HEK293 (cell line): ENCODE measurements around the gene PTPRR.

Experiments used
- BCL11B ChIP-seq: fragments of 450-650 bp; formaldehyde crosslinking; IDR thresholded peaks from 2 replicates; pipeline ENCODE4 v1.5.1; 2016; ENCODE audit warnings: low read depth, missing biosample characterization, missing genetic modification characterization
- CTCF ChIP-seq: fragments of 450-650 bp; formaldehyde crosslinking; IDR thresholded peaks from 2 replicates; pipeline ENCODE4 v1.5.1; 2016; ENCODE audit warnings: missing biosample characterization, missing genetic modification characterization
- FEZF1 ChIP-seq: fragments of 450-650 bp; formaldehyde crosslinking; IDR thresholded peaks from 2 replicates; pipeline ENCODE4 v1.5.1; 2016; ENCODE audit warnings: missing biosample characterization, missing genetic modification characterization
- HOXD13 ChIP-seq: sonication (generic); formaldehyde crosslinking; IDR thresholded peaks from 2 replicates; pipeline ENCODE4 v1.8.0; 2022; ENCODE audit warnings: missing genetic modification reagents, borderline replicate concordance
- PRDM1 ChIP-seq: fragments of 450-650 bp; formaldehyde crosslinking; IDR thresholded peaks from 2 replicates; pipeline ENCODE4; 2016; ENCODE audit warnings: missing biosample characterization, missing genetic modification characterization
- PRDM10 ChIP-seq: fragments of 450-650 bp; formaldehyde crosslinking; IDR thresholded peaks from 2 replicates; pipeline ENCODE4 v1.5.1; 2016; ENCODE audit warnings: missing biosample characterization, missing genetic modification characterization
- REST ChIP-seq: fragments of 450-650 bp; formaldehyde crosslinking; IDR thresholded peaks from 2 replicates; pipeline ENCODE4 v1.5.1; 2016; ENCODE audit warnings: missing biosample characterization, missing genetic modification characterization
- ZNF266 ChIP-seq: fragments of 450-650 bp; formaldehyde crosslinking; IDR thresholded peaks from 2 replicates; pipeline ENCODE4 v1.5.1; 2016; ENCODE audit warnings: missing biosample characterization, missing genetic modification characterization, low read depth
- ZNF302 ChIP-seq: fragments of 450-650 bp; formaldehyde crosslinking; IDR thresholded peaks from 2 replicates; pipeline ENCODE4 v1.5.1; 2016; ENCODE audit warnings: missing biosample characterization, missing genetic modification characterization, low read depth
- ZNF311 ChIP-seq: fragments of 450-650 bp; formaldehyde crosslinking; IDR thresholded peaks from 2 replicates; pipeline ENCODE4 v1.5.1; 2017; ENCODE audit warnings: missing biosample characterization, missing genetic modification characterization, borderline replicate concordance
- ZNF626 ChIP-seq: fragments of 450-650 bp; sonication (Bioruptor Pico); formaldehyde crosslinking; IDR thresholded peaks from 2 replicates; pipeline ENCODE4 v1.5.1; 2018; ENCODE audit warnings: missing biosample characterization, missing genetic modification characterization, inconsistent platforms
- ZNF664 ChIP-seq: fragments of 450-650 bp; formaldehyde crosslinking; IDR thresholded peaks from 2 replicates; pipeline ENCODE4 v1.5.1; 2016; ENCODE audit warnings: missing biosample characterization, missing genetic modification characterization
- ZNF670 ChIP-seq: fragments of 450-650 bp; formaldehyde crosslinking; IDR thresholded peaks from 2 replicates; pipeline ENCODE4 v1.5.1; 2016; ENCODE audit warnings: missing biosample characterization, missing genetic modification characterization, low read depth

GRCh38 chr12:70732287-70732686 lies 188.3 kb downstream of the PTPRR start:
- TF ChIP-seq CTCF (tag by site-specific recombination) (no peak), ZNF626 (tag by site-specific recombination) (no peak), PRDM1 (no peak), ZNF670 (tag by site-specific recombination) (no peak), HOXD13 (CRISPR knock-in tag) (no peak), ZNF311 (tag by site-specific recombination) (no peak), PRDM10 (tag by site-specific recombination) (no peak), BCL11B (tag by site-specific recombination) (no peak), ZNF664 (tag by site-specific recombination) (no peak), ZNF302 (tag by site-specific recombination) (no peak), REST (tag by site-specific recombination) (no peak), ZNF266 (tag by site-specific recombination) (no peak), FEZF1 (tag by site-specific recombination) (no peak)
